Keratinocyte (primary cell): ENCODE results near the gene FAM83D. TPM values are rescaled to one million over a fixed set of nuclear protein-coding genes. Genes with fewer than 3 reads are reported as not detected.

Source experiments
- DNase-seq: peaks from one replicate; pipeline ENCODE4 v3.0.0-alpha.2; 2011; ENCODE audit warnings: low read depth, missing footprints, low spot score
- FAIRE-seq: peaks from 2 replicates; lab custom pipeline; 2011; peaks lifted over from hg19 to GRCh38; lab: Jason Lieb, UNC
- H2AFZ ChIP-seq: 2 replicates; pipeline ENCODE4 v1.6.0; 2012; ENCODE audit warnings: low read length, control low read depth, inconsistent platforms; ENCODE audit not compliant: control insufficient read depth
- H3K27ac ChIP-seq: 2 replicates; pipeline ENCODE4 v1.5.1; 2011; ENCODE audit warnings: low read length; ENCODE audit not compliant: control insufficient read depth, insufficient read depth
- H3K27me3 ChIP-seq: 3 replicates; pipeline ENCODE4 v1.6.0; 2011; ENCODE audit warnings: low read length; ENCODE audit not compliant: control insufficient read depth, insufficient read depth; ENCODE audit errors: extremely low read depth
- H3K36me3 ChIP-seq, 2 experiments: 2 replicates in 1 of 2; 3 replicates in 1 of 2; pipeline ENCODE4 v1.5.1; 2011; ENCODE audit warnings: low read length in 2 of 2, mild to moderate bottlenecking in 1 of 2; ENCODE audit not compliant: control insufficient read depth in 2 of 2, insufficient read depth in 2 of 2; ENCODE audit errors: extremely low read depth in 1 of 2
- H3K4me1 ChIP-seq: 3 replicates; pipeline ENCODE4 v1.5.1; 2011; ENCODE audit warnings: low read length; ENCODE audit not compliant: control insufficient read depth, insufficient read depth; ENCODE audit errors: extremely low read depth
- H3K4me2 ChIP-seq: 3 replicates; pipeline ENCODE4 v1.6.0; 2011; ENCODE audit warnings: low read depth, low read length; ENCODE audit not compliant: control insufficient read depth, insufficient read depth; ENCODE audit errors: extremely low read depth
- H3K4me3 ChIP-seq, 3 experiments: fragments of 200-600 bp in 1 of 3; sonication (generic) in 1 of 3; 2 replicates in 2 of 3; 3 replicates in 1 of 3; pipeline ENCODE4 v1.5.1; 2011 to 2016; ENCODE audit warnings: low read length in 3 of 3, mild to moderate bottlenecking in 3 of 3, control low read depth in 2 of 3, inconsistent platforms in 1 of 3, low read depth in 1 of 3, mixed read lengths in 1 of 3, mixed run types in 1 of 3, moderate library complexity in 1 of 3; ENCODE audit not compliant: control insufficient read depth in 2 of 3, insufficient read depth in 2 of 3; ENCODE audit errors: extremely low read depth in 1 of 3
- H3K79me2 ChIP-seq: 2 replicates; pipeline ENCODE4 v1.6.0; 2012; ENCODE audit warnings: low read length; ENCODE audit not compliant: control insufficient read depth, insufficient read depth
- H3K9ac ChIP-seq: 3 replicates; pipeline ENCODE4 v1.6.0; 2011; ENCODE audit warnings: low read length; ENCODE audit not compliant: control insufficient read depth, insufficient read depth; ENCODE audit errors: extremely low read depth
- H3K9me1 ChIP-seq: 3 replicates; pipeline ENCODE4 v1.6.0; 2011; ENCODE audit warnings: low read length; ENCODE audit not compliant: control insufficient read depth, insufficient read depth; ENCODE audit errors: extremely low read depth
- H3K9me3 ChIP-seq: 2 replicates; pipeline ENCODE4 v1.5.1; 2012; ENCODE audit warnings: low read depth, low read length; ENCODE audit not compliant: control insufficient read depth
- H4K20me1 ChIP-seq: 3 replicates; pipeline ENCODE4 v1.6.0; 2011; ENCODE audit warnings: low read length; ENCODE audit not compliant: control insufficient read depth, insufficient read depth; ENCODE audit errors: extremely low read depth
- CTCF ChIP-seq, 3 experiments: IDR thresholded peaks in 1 of 3; conservative IDR thresholded peaks in 1 of 3; optimal IDR thresholded peaks in 1 of 3; 2 replicates in 2 of 3; 3 replicates in 1 of 3; pipeline versions ENCODE3 to v1.5.1; 2011; ENCODE audit warnings: low read length in 3 of 3, mild to moderate bottlenecking in 3 of 3, moderate library complexity in 2 of 3, control low read depth in 1 of 3, inconsistent platforms in 1 of 3; ENCODE audit not compliant: insufficient read depth in 2 of 3; ENCODE audit errors: extremely low read depth in 1 of 3
- EZH2 ChIP-seq: IDR thresholded peaks from one replicate; pipeline ENCODE4 v1.6.1; 2012; ENCODE audit warnings: inconsistent platforms, mild to moderate bottlenecking, low read length, moderate library complexity
- dilution Hi-C: fragments of 300-500 bp; cut with MboI; formaldehyde crosslinking; loops from one replicate; pipeline ENCODE4 v1.7.0; 2020; ENCODE audit warnings: low sequenced_read_pairs; ENCODE audit not compliant: extremely low pct_ligation_motif_present
- polyA plus RNA-seq, 5 experiments: library from polyadenylated mRNA; depleted of rRNA in 3 of 5; stranded (reverse) in 3 of 5; stranded (forward) in 1 of 5; unstranded in 1 of 5; fragments of >200 nt; gene quantifications; 1 replicate in 1 of 5; 2 replicates in 3 of 5; 3 replicates in 1 of 5; pipeline versions ENCODE4 v1.2.1 to v1.2.3, GENCODE V29; 2011 to 2012; ENCODE audit warnings: missing spikeins in 2 of 5, low read depth in 1 of 5, low replicate concordance in 1 of 5

Gene FAM83D
- polyA plus RNA-seq, 1 donor (not counting 4 experiments of a cell fraction or from before 2014, with no cell fraction given): 32.1 TPM

GRCh38 chr20:38919683-38920082 is 6.5 kb upstream of the FAM83D start:
- Histone ChIP-seq H3K4me3 (no peak overlapping the region), H3K4me2 (no peak overlapping the region), H3K79me2 (no peaks in the 10 kb centered on the region), H3K27ac (no peak overlapping the region), H2AFZ (no peak overlapping the region), H3K27me3 (peaks cover 17% of the 10 kb centered on the region), H4K20me1 (no peaks in the 10 kb centered on the region), H3K9me3 (no peaks in the 10 kb centered on the region), H3K4me1 (no peaks in the 10 kb centered on the region), H3K36me3 (no peaks in the 10 kb centered on the region), H3K9me1 (no peaks in the 10 kb centered on the region), H3K9ac (no peak overlapping the region)
- dilution Hi-C loops: no loop called here
- FAIRE-seq (no peak), DNase-seq (no peak)
- TF ChIP-seq CTCF (optimal IDR thresholded peaks at IDR 0.05 in 1 of 3, IDR thresholded peaks at IDR 0.05 in 1 of 3, conservative IDR thresholded peaks at IDR 0.05 in 1 of 3; ENCODE audit: extremely low read depth in 1 of 3, insufficient read depth in 2 of 3, low read length in 3 of 3): no peak
- no peak for TF ChIP-seq EZH2

GRCh38 chr20:38920411-38920810 is 5.8 kb upstream of the FAM83D start:
- Histone ChIP-seq H3K79me2 (no peaks in the 10 kb centered on the region), H3K4me3 (no peak overlapping the region), H3K4me2 (no peak overlapping the region), H3K9me3 (no peaks in the 10 kb centered on the region), H4K20me1 (no peaks in the 10 kb centered on the region), H3K36me3 (no peaks in the 10 kb centered on the region), H3K4me1 (no peaks in the 10 kb centered on the region), H3K9ac (no peak overlapping the region), H2AFZ (no peak overlapping the region), H3K27ac (no peak overlapping the region), H3K9me1 (no peaks in the 10 kb centered on the region), H3K27me3 (peaks cover 17% of the 10 kb centered on the region)
- dilution Hi-C loops: no loop called here
- DNase-seq: no peak
- TF ChIP-seq CTCF (optimal IDR thresholded peaks at IDR 0.05 in 1 of 3, IDR thresholded peaks at IDR 0.05 in 1 of 3, conservative IDR thresholded peaks at IDR 0.05 in 1 of 3; ENCODE audit: extremely low read depth in 1 of 3, insufficient read depth in 2 of 3, low read length in 3 of 3): no peak
- TF ChIP-seq EZH2: no peak
- FAIRE-seq: no peak
